Subcutaneous adipose tissue (tissue), 4 donors: ENCODE data around the gene HSD3B1. TPM values are rescaled to one million over a fixed set of nuclear protein-coding genes. Genes with fewer than 3 reads are reported as not detected.

Source experiments
- total RNA-seq, 4 donors: library from RNA; depleted of rRNA; stranded (reverse); fragments of >200 nt; gene quantifications; one replicate each; pipeline ENCODE4 v1.1.0, GENCODE V29; 2016
- TF ChIP-seq, protein P1 (sequence below): fragments of 450-650 bp; IDR thresholded peaks from one replicate; pipeline ENCODE4 v1.5.1; 2016; ENCODE audit warnings: low read depth, mild to moderate bottlenecking, control low read depth, antibody characterized with exemption, moderate library complexity

HSD3B1 gene
- total RNA-seq, 4 donors from 2014 or later, result 0.94 TPM; not detected in 3

DNA sequence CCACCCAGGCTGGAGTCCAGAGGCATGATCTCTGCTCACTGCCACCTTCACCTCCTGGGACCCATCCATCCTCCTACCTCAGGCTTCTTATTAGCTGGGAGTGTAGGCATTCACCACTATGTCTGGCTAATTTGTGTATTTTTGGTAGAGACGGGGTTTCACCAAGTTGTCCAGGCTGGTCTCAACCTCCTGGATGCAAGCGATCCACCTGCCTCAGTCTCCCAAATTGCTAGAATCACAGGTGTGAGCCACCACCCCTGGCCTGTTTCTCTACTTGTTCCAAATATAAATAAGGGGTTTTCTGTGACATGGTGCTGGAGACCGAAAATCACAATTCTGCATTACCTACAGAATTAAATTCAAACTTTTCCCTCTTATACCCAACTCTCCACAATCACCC, 36.6 kb upstream of the HSD3B1 start:
- TF ChIP-seq, protein P1, sequence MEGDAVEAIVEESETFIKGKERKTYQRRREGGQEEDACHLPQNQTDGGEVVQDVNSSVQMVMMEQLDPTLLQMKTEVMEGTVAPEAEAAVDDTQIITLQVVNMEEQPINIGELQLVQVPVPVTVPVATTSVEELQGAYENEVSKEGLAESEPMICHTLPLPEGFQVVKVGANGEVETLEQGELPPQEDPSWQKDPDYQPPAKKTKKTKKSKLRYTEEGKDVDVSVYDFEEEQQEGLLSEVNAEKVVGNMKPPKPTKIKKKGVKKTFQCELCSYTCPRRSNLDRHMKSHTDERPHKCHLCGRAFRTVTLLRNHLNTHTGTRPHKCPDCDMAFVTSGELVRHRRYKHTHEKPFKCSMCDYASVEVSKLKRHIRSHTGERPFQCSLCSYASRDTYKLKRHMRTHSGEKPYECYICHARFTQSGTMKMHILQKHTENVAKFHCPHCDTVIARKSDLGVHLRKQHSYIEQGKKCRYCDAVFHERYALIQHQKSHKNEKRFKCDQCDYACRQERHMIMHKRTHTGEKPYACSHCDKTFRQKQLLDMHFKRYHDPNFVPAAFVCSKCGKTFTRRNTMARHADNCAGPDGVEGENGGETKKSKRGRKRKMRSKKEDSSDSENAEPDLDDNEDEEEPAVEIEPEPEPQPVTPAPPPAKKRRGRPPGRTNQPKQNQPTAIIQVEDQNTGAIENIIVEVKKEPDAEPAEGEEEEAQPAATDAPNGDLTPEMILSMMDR, result no peak

DNA sequence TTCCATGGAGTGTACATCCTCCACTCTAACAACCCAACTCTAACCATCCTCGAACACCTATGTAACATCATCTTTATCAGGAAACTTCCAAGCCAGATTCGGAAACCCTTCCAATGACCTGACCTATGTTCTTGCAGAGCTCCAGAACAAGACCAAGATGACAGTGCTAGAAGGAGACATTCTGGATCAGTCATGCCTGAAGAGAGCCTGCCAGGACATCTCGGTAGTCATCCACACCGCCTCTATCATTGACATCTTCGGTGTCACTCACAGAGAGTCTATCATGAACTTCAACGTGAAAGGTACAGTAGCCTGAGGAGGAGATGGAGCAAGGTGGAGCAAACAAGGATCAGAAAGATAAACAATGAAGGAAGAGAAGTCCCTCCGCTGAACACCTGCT, 36.1 kb upstream of the HSD3B1 start:
- TF ChIP-seq, protein P1, result no peak

DNA sequence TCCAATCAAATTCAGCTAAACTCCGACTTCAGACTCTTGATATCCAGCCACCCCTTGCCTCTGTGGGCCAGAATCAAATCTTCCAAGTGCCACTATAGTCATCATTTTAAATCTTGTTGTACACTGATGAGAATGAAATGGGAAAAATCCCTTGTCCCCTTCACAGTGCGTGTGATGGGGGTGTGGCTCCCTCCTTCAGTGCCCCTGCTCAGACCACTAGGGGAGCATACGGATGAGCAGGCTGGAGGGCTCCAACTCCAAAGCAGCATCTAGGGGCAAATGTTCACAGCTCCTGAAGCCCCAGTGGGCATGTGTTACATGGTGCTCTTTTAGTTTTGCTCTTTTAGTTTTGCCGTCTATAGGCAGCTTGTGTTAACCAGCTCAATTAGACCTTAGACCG, 35.4 kb upstream of the HSD3B1 start:
- TF ChIP-seq, protein P1, result no peak

DNA sequence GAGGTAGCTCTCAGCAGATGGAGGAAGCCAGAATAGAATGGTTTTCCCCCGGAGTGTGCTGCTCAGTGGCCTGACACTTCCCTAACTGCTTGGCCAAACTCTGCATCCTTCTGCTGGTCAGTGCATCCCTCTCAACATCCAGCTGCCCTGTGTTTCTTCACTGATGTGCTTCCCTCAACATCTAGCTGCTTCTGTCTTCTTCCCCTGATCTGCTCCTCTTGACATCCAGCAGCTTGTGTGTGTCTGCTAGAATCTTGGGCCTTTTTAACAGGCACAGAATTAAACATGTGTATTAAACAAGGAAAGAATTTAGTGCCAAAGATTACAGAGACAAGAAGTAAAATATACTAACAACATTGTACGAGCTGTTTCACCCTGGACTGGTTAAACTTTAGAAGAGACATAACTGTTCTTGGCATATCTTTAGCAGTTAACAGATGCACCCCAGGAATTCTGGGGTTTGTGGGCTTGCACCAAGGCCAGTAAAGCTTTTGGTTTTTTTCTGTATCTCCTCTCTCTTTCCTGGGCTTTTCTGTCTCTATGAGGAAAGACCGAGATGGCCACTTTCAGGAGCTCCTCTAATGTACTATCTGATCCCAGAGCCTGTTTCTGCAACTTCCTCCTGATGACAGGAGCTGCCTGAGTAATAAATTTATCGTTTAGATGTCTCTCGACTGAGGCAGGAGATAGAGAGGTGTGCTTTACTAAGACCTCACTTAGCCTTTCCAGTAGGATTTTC, 34.8 kb upstream of the HSD3B1 start:
- TF ChIP-seq, protein P1, result no peak

DNA sequence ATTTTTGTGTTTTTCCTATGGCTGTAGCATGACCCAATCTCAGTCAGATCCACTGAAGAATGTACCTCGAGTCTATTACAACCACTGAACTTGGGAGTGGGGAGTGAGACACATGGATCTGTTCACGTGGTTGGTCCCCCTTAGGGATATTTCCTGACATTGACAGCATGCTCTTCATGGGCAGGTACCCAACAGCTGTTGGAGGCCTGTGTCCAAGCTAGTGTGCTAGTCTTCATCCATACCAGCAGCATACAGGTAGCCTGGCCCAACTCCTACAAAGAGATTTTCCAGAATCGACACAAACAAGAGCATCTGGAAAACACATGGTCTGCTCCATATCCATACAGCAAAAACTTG, 34.2 kb upstream of the HSD3B1 start:
- TF ChIP-seq, protein P1, result no peak

DNA sequence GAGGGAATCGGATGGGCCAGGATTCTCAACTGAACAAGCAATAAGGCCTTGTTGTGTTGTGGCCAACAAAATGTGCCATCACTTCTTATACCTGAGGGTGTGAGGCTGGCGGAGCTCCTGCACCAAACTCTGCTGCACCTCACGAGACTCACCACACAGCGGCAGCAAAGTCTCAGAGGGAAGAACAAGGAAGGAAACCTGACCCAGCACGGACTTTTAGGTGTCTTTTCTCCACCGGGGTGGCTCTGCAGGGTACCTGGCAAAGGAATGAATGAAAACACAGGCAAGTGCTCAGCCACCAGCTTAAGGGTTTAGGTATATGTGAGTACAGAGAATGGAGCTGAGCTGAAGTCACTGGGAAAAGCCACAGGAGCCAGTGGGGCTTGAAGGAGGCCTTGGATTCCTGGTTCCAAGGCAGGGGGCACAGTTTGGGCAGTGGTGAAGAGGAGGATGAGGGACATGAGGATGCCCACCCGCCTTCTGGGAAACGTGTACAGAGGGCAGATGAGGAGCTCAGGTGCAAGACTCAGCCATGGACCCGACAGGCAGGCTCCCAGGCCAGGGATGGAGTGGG, 31.1 kb upstream of the HSD3B1 start:
- TF ChIP-seq, protein P1, result no peak

DNA sequence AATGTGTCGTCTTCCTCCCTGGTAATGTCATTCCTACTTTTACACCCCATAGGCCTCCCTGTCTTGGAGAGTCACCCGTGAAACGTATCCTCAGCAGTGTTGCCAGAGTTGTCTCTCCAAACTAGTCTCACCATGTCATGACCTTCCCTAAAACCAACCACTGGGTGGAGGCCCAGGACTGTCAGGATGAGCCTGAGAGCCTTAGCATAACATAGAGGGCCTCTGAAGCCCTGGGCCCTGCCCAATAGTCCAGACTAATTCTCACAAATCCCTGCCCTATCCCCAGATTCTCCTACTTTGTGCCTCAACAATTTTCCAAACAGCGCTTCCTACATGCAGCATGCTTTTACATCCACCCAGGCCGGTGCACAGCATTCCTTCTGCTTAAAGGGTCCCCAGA, 29.3 kb upstream of the HSD3B1 start:
- TF ChIP-seq, protein P1, result no peak
